Fibroblast of lung (primary cell): ENCODE measurements around the gene NR2F1-AS1. TPM values are rescaled to one million over a fixed set of nuclear protein-coding genes. Genes with fewer than 3 reads are reported as not detected.
A peak's percentile ranks its signal among the peaks of the same experiment; 100 is the strongest.

Experiments used
- DNase-seq, 2 donors: peaks; one replicate each; pipeline versions ENCODE4 v3.0.0 to v3.0.0-alpha.2; 2010; ENCODE audit warnings: low read depth in 2 of 2
- H2AFZ ChIP-seq: 2 replicates; pipeline ENCODE4 v1.5.1; 2012; ENCODE audit warnings: low read length, control low read depth, inconsistent platforms
- H3K27ac ChIP-seq: 2 replicates; pipeline ENCODE4 v1.5.1; 2011; ENCODE audit warnings: low read length, control low read depth; ENCODE audit not compliant: insufficient read depth
- H3K27me3 ChIP-seq: 2 replicates; pipeline ENCODE4 v1.5.1; 2011; ENCODE audit warnings: mild to moderate bottlenecking, low read length; ENCODE audit not compliant: control insufficient read depth, insufficient read depth
- H3K36me3 ChIP-seq: 2 replicates; pipeline ENCODE4 v1.5.1; 2011; ENCODE audit warnings: low read length; ENCODE audit not compliant: control insufficient read depth, insufficient read depth
- H3K4me1 ChIP-seq: 2 replicates; pipeline ENCODE4 v1.5.1; 2011; ENCODE audit warnings: low read length; ENCODE audit not compliant: control insufficient read depth, insufficient read depth; ENCODE audit errors: extremely low read depth
- H3K4me2 ChIP-seq: 2 replicates; pipeline ENCODE4 v1.5.1; 2011; ENCODE audit warnings: low read length, control low read depth; ENCODE audit not compliant: insufficient read depth; ENCODE audit errors: extremely low read depth
- H3K4me3 ChIP-seq, 4 experiments: fragments of 200-600 bp in 1 of 4; sonication (generic) in 1 of 4; replicated peaks in 1 of 4; 2 replicates each; pipeline ENCODE4 v1.5.1; 2011 to 2016; ENCODE audit warnings: low read length in 4 of 4, low read depth in 3 of 4, mild to moderate bottlenecking in 3 of 4, control low read depth in 2 of 4, inconsistent platforms in 1 of 4, mixed read lengths in 1 of 4; ENCODE audit not compliant: insufficient read depth in 1 of 4; ENCODE audit errors: control extremely low read depth in 1 of 4
- H3K79me2 ChIP-seq: 2 replicates; pipeline ENCODE4 v1.5.1; 2012; ENCODE audit warnings: mild to moderate bottlenecking, low read length, inconsistent platforms; ENCODE audit not compliant: control insufficient read depth, insufficient read depth
- H3K9ac ChIP-seq: 2 replicates; pipeline ENCODE4 v1.5.1; 2011; ENCODE audit warnings: mild to moderate bottlenecking, low read length, control low read depth; ENCODE audit not compliant: insufficient read depth
- H3K9me3 ChIP-seq: 2 replicates; pipeline ENCODE4 v1.5.1; 2012; ENCODE audit warnings: low read depth, low read length; ENCODE audit not compliant: control insufficient read depth, insufficient read depth
- H4K20me1 ChIP-seq: 2 replicates; pipeline ENCODE4 v1.5.1; 2011; ENCODE audit warnings: low read length; ENCODE audit not compliant: control insufficient read depth, insufficient read depth; ENCODE audit errors: extremely low read depth
- CTCF ChIP-seq, 2 donors: IDR thresholded peaks in 1 of 2; conservative IDR thresholded peaks in 1 of 2; 1 replicate in 1 of 2; 2 replicates in 1 of 2; pipeline ENCODE4 v1.5.1; 2011 to 2012; ENCODE audit warnings: low read length in 2 of 2, control low read depth in 1 of 2, inconsistent platforms in 1 of 2, low read depth in 1 of 2, mild to moderate bottlenecking in 1 of 2
- EZH2 ChIP-seq: IDR thresholded peaks from 2 replicates; pipeline ENCODE4 v1.5.1; 2012; ENCODE audit warnings: low read length, control low read depth, mild to moderate bottlenecking; ENCODE audit errors: missing control alignments
- polyA plus RNA-seq, 2 donors: library from polyadenylated mRNA; depleted of rRNA in 1 of 2; stranded (reverse) in 1 of 2; unstranded in 1 of 2; fragments of >200 nt; gene quantifications; 2 replicates each; pipeline ENCODE4 v1.2.1, GENCODE V29; 2011 to 2012; ENCODE audit warnings: missing spikeins in 1 of 2
- total RNA-seq: library from RNA; depleted of rRNA; stranded (reverse); fragments of >200 nt; gene quantifications from 2 replicates; pipeline ENCODE4 v1.2.1, GENCODE V29; 2014

Gene NR2F1-AS1
- total and polyA plus RNA-seq, 2 donors (not counting 1 experiment from before 2014, with no cell fraction given), result 29.6 to 44.6 TPM

GRCh38 chr5:93572608-93573353, 8.2 kb downstream of the NR2F1-AS1 start:
- H2AFZ ChIP-seq, result peak overlapping the region; percentile 7
- peak overlapping the region; percentile 66 for H3K4me2 ChIP-seq

GRCh38 chr5:93572101-93572607, 8.9 kb downstream of the NR2F1-AS1 start:
- no peak overlapping the region for H2AFZ ChIP-seq
- no peak overlapping the region for H3K9ac ChIP-seq
- H3K79me2 ChIP-seq, result peaks cover 90% of the 10 kb centered on the region
- no peaks in the 10 kb centered on the region for H4K20me1 ChIP-seq
- H3K27me3 ChIP-seq, result no peaks in the 10 kb centered on the region
- H3K9me3 ChIP-seq, result no peaks in the 10 kb centered on the region
- H3K4me1 ChIP-seq, result peaks cover 18% of the 10 kb centered on the region
- TF ChIP-seq EZH2, result no peak
- no peak for TF ChIP-seq CTCF (conservative IDR thresholded peaks at IDR 0.05 in 1 of 2, IDR thresholded peaks at IDR 0.05 in 1 of 2; ENCODE audit: low read depth in 1 of 2, low read length in 2 of 2)
- peak overlapping the region; percentile 42 for H3K4me2 ChIP-seq
- H3K4me3 ChIP-seq, result peak overlapping the region in 2 of 4 experiments; percentile 25 to 42
- no peak for DNase-seq
- H3K27ac ChIP-seq, result peak overlapping the region; percentile 43
- peaks cover 2% of the 10 kb centered on the region for H3K36me3 ChIP-seq

More at GRCh38 chr5:93572608-93573353, 8.2 kb downstream of the NR2F1-AS1 start:
- H3K4me1 ChIP-seq, result peaks cover 21% of the 10 kb centered on the region
- TF ChIP-seq EZH2 (no peak), CTCF (conservative IDR thresholded peaks at IDR 0.05 in 1 of 2, IDR thresholded peaks at IDR 0.05 in 1 of 2; ENCODE audit: low read depth in 1 of 2, low read length in 2 of 2) (no peak)
- peaks cover 91% of the 10 kb centered on the region for H3K79me2 ChIP-seq
- H3K27ac ChIP-seq, result peak overlapping the region; percentile 43
- peak; percentile 64 to 79 for DNase-seq
- no peaks in the 10 kb centered on the region for H3K9me3 ChIP-seq
- no peaks in the 10 kb centered on the region for H3K27me3 ChIP-seq
- H3K36me3 ChIP-seq, result peaks cover 2% of the 10 kb centered on the region
- H4K20me1 ChIP-seq, result no peaks in the 10 kb centered on the region
- H3K4me3 ChIP-seq, result peak overlapping the region; percentile 12 to 42 (median 19)
- peak overlapping the region; percentile 32 for H3K9ac ChIP-seq

GRCh38 chr5:93571114-93571949, 9.7 kb downstream of the NR2F1-AS1 start:
- Histone ChIP-seq H3K4me1 (peaks cover 14% of the 10 kb centered on the region), H3K4me2 (no peak overlapping the region), H3K9ac (no peak overlapping the region), H2AFZ (no peak overlapping the region), H3K36me3 (peaks cover 2% of the 10 kb centered on the region), H3K27me3 (no peaks in the 10 kb centered on the region), H3K9me3 (no peaks in the 10 kb centered on the region), H4K20me1 (no peaks in the 10 kb centered on the region), H3K79me2 (peaks cover 88% of the 10 kb centered on the region), H3K4me3 (no peak overlapping the region), H3K27ac (no peak overlapping the region)
- no peak for TF ChIP-seq EZH2
- no peak for TF ChIP-seq CTCF (conservative IDR thresholded peaks at IDR 0.05 in 1 of 2, IDR thresholded peaks at IDR 0.05 in 1 of 2; ENCODE audit: low read depth in 1 of 2, low read length in 2 of 2)
- DNase-seq, result no peak
